H1 (cell line): ENCODE measurements around the gene MMUT. TPM values are rescaled to one million over a fixed set of nuclear protein-coding genes. Genes with fewer than 3 reads are reported as not detected.

Experiments used
- EP300 ChIP-seq, 2 experiments: IDR thresholded peaks; 1 replicate in 1 of 2; 2 replicates in 1 of 2; pipeline ENCODE4 v1.6.1; 2011 to 2012; ENCODE audit warnings: low read depth in 2 of 2, low read length in 2 of 2, mild to moderate bottlenecking in 2 of 2, borderline replicate concordance in 1 of 2, inconsistent platforms in 1 of 2, moderate library complexity in 1 of 2
- SIX5 ChIP-seq: IDR thresholded peaks from 2 replicates; pipeline ENCODE4 v1.6.1; 2011; ENCODE audit warnings: mild to moderate bottlenecking, low read depth, low read length
- SRF ChIP-seq: IDR thresholded peaks from 2 replicates; pipeline ENCODE4 v1.6.1; 2011; ENCODE audit warnings: mild to moderate bottlenecking, low read depth, low read length, moderate library complexity
- polyA plus RNA-seq, 7 experiments: library from polyadenylated mRNA; depleted of rRNA in 3 of 7; stranded (reverse) in 5 of 7; unstranded in 2 of 7; fragments of >200 nt in 5 of 7; fragments of 200-250 nt in 2 of 7; gene quantifications; 1 replicate in 5 of 7; 2 replicates in 1 of 7; 4 replicates in 1 of 7; pipeline versions ENCODE4 v1.2.1 to v1.2.3, GENCODE V29; 2011 to 2013; ENCODE audit warnings: missing spikeins in 2 of 7, mixed read lengths in 2 of 7
- total RNA-seq: library from RNA; stranded (reverse); fragmentation: NEBNext Ultra II Directional; extraction: Animal tissue kit (Norgen Biotek cat#: 25700); gene quantifications from 2 replicates; pipeline ENCODE4 v1.2.1, GENCODE V29; 2021

Gene MMUT
- total and polyA plus RNA-seq, 2 of the 8 experiments (the other 6 are each of a cell fraction or from before 2014, with no cell fraction given), result 5.2 to 13.0 TPM

- TF ChIP-seq EP300 (IDR thresholded peaks at IDR 0.05; ENCODE audit: borderline replicate concordance in 1 of 2, low read depth in 2 of 2, low read length in 2 of 2), result peak; percentile 12 to 87; a peak in 2 of 3 replicates
- peak; percentile 72 for TF ChIP-seq SRF
- peak; percentile 15; the same call in 1 of the 2 replicates for TF ChIP-seq SIX5
- TF ChIP-seq, all 59 proteins: peak for 23
Measured at GRCh38 chr6:49462927-49463611, at the start of gene MMUT, which contains the start of gene CENPQ (continued).
